Smooth muscle cell (in vitro differentiated cells): Measurements from ENCODE around the gene ALDH1L1. TPM values are rescaled to one million over a fixed set of nuclear protein-coding genes. Genes with fewer than 3 reads are reported as not detected.

Source experiments
- DNase-seq: peaks from one replicate; lab custom pipeline; 2025; ENCODE audit not compliant: unreplicated experiment; lab: John Stamatoyannopoulos, UW
- H2AFZ ChIP-seq: fragments of 200-600 bp; sonication (generic); 2 replicates; pipeline ENCODE4 v1.6.0; 2016; ENCODE audit warnings: antibody characterized with exemption, low read depth, mild to moderate bottlenecking
- H3F3A ChIP-seq: fragments of 200-600 bp; sonication (generic); 2 replicates; pipeline ENCODE4 v1.6.0; 2017; ENCODE audit warnings: antibody characterized with exemption, low read depth
- H3K27ac ChIP-seq: fragments of 200-600 bp; sonication (generic); 2 replicates; pipeline ENCODE4 v1.5.1; 2016; ENCODE audit warnings: low read depth, mild to moderate bottlenecking
- H3K27me3 ChIP-seq: fragments of 200-600 bp; sonication (generic); 2 replicates; pipeline ENCODE4 v1.6.1; 2016; ENCODE audit warnings: low read depth, mild to moderate bottlenecking
- H3K36me3 ChIP-seq: fragments of 200-600 bp; sonication (generic); 2 replicates; pipeline ENCODE4 v1.5.1; 2016; ENCODE audit warnings: low read depth
- H3K4me1 ChIP-seq: fragments of 200-600 bp; sonication (generic); 2 replicates; pipeline ENCODE4 v1.5.1; 2016; ENCODE audit warnings: low read depth
- H3K4me2 ChIP-seq: fragments of 200-600 bp; sonication (generic); 2 replicates; pipeline ENCODE4 v1.6.0; 2016; ENCODE audit warnings: mild to moderate bottlenecking
- H3K4me3 ChIP-seq: fragments of 200-600 bp; sonication (generic); 2 replicates; pipeline ENCODE4 v1.5.1; 2016; ENCODE audit warnings: mild to moderate bottlenecking
- H3K79me2 ChIP-seq: fragments of 200-600 bp; sonication (generic); 2 replicates; pipeline ENCODE4 v1.6.0; 2016; ENCODE audit warnings: low read depth, mild to moderate bottlenecking
- H3K9ac ChIP-seq: fragments of 200-600 bp; sonication (generic); 2 replicates; pipeline ENCODE4 v1.6.0; 2016; ENCODE audit warnings: low read depth
- H3K9me3 ChIP-seq: fragments of 200-600 bp; sonication (generic); replicated peaks from 2 replicates; pipeline ENCODE4 v1.5.1; 2016; ENCODE audit warnings: low read depth
- H4K20me1 ChIP-seq: fragments of 200-600 bp; sonication (generic); 2 replicates; pipeline ENCODE4 v1.6.0; 2016; ENCODE audit warnings: low read depth
- CTCF ChIP-seq: fragments of 200-600 bp; sonication (generic); IDR thresholded peaks from 2 replicates; pipeline ENCODE4 v1.5.1; 2017; ENCODE audit warnings: borderline replicate concordance, mild to moderate bottlenecking, antibody characterized with exemption; ENCODE audit not compliant: insufficient read depth, poor library complexity, severe bottlenecking
- WGBS: methylation state at CpG from one replicate; pipeline ENCODE4 v1.1.7; 2016; ENCODE audit warnings: low lambda C conversion rate; 5-methylcytosine and 5-hydroxymethylcytosine counted together
- polyA plus RNA-seq: library from polyadenylated mRNA; unstranded; fragments of >200 nt; fragmentation: Nextera tagmentation; extraction: Ambion mirVana; gene quantifications from 2 replicates; pipeline ENCODE4 v1.2.1, GENCODE V29; 2016
- total RNA-seq: library from RNA; depleted of rRNA; stranded (reverse); fragments of >200 nt; gene quantifications from 2 replicates; pipeline ENCODE4 v1.2.3, GENCODE V29; 2014

ALDH1L1 gene
- total and polyA plus RNA-seq, 2 experiments from 2014 or later: 0.48 TPM; not detected in 1

GRCh38 chr3:126130981-126131745 lies 49.2 kb downstream of the ALDH1L1 start:
- no peak for TF ChIP-seq CTCF
- no peaks in the 10 kb centered on the region for H3K4me1 ChIP-seq
- no peak overlapping the region for H3K4me3 ChIP-seq
- no peaks in the 10 kb centered on the region for H3K9me3 ChIP-seq
- no peak for DNase-seq
- no peak overlapping the region for H3K9ac ChIP-seq
- H3K36me3 ChIP-seq: no peaks in the 10 kb centered on the region
- no peak overlapping the region for H2AFZ ChIP-seq
- no peaks in the 10 kb centered on the region for H4K20me1 ChIP-seq
- H3F3A ChIP-seq: no peaks in the 10 kb centered on the region
- no peak overlapping the region for H3K4me2 ChIP-seq
- H3K79me2 ChIP-seq: no peaks in the 10 kb centered on the region
- H3K27ac ChIP-seq: no peak overlapping the region
- no peaks in the 10 kb centered on the region for H3K27me3 ChIP-seq
- 91% methylated on average over 19 of the region's 19 CpGs for WGBS

DNA sequence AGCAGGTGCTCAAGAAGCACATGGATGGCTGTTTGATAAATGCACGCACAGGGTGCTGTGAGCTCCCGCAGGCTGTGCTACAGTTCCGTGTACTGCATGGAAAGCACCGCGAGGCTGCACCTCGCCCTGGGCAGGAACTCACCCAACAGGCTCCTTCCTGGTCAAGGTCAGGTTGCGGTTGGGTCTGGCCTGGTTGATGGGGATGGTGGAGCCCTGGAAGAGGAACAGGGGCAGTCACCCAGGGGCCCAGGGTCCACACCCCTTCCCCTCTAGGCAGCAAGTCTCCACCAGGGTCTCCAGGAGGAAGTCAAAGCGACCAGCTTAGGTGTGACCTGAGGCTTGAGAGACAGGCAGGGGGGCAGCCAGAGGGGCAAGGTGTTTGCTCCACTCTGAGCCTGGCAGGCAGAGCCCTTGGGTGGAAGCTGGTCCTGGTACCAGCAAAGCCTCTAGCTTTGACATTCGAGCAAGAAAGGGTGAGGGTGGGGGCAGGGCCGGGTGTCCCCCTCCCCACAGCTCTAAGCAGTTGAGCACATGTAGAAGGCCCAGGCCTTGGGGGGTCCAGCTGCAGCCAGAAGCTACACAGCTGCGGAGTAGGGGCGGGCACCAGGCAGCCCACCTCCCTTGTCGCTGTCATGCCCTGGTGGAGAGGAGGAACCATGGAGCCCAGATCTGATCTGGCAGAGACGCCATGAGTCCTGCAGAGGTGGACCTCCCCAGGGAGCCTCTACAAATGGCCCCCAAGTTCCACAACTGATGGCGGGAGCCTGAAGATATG lies 50.1 kb downstream of the ALDH1L1 start:
- no peaks in the 10 kb centered on the region for H3K79me2 ChIP-seq
- no peaks in the 10 kb centered on the region for H3F3A ChIP-seq
- H2AFZ ChIP-seq: no peak overlapping the region
- 84% methylated on average over 15 of the region's 15 CpGs for whole genome bisulfite sequencing
- H3K4me2 ChIP-seq: no peak overlapping the region
- no peak overlapping the region for H3K9ac ChIP-seq
- DNase-seq: no peak
- no peaks in the 10 kb centered on the region for H4K20me1 ChIP-seq
- no peak overlapping the region for H3K4me3 ChIP-seq
- H3K27ac ChIP-seq: no peak overlapping the region
- H3K4me1 ChIP-seq: no peaks in the 10 kb centered on the region
- no peaks in the 10 kb centered on the region for H3K36me3 ChIP-seq
- H3K27me3 ChIP-seq: no peaks in the 10 kb centered on the region
- no peaks in the 10 kb centered on the region for H3K9me3 ChIP-seq
- TF ChIP-seq CTCF: no peak

DNA sequence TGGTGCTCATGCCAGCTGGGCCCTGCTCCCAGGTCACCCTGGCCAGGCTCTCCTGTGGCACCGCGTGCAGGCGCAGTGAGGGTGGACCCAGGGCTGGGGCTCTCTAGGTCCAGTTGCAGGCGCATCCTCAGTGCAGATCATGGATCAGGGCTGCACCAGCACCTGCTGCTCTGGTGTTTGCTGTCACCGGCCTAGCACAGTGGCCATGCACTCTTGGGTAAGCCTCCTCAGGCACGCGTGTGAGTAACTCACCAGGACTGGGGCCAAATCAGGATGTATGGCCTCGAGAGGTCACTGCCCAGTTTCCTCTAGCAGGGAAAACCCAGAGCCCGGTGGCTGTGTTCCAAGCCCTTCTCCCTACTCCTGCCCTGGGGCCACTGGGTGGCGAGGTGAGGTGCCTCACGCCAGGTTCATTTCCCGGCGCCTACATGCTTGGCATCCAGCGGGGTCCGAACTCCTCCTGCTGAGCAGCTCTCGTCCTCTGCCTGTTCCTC lies 50.9 kb downstream of the ALDH1L1 start:
- H3K27ac ChIP-seq: no peak overlapping the region
- no peak overlapping the region for H3K4me2 ChIP-seq
- no peak for DNase-seq
- TF ChIP-seq CTCF: no peak
- H3K4me1 ChIP-seq: no peaks in the 10 kb centered on the region
- H2AFZ ChIP-seq: no peak overlapping the region
- no peak overlapping the region for H3K4me3 ChIP-seq
- H3K27me3 ChIP-seq: no peaks in the 10 kb centered on the region
- no peaks in the 10 kb centered on the region for H3K36me3 ChIP-seq
- H4K20me1 ChIP-seq: no peaks in the 10 kb centered on the region
- H3K79me2 ChIP-seq: no peaks in the 10 kb centered on the region
- H3K9me3 ChIP-seq: no peaks in the 10 kb centered on the region
- no peak overlapping the region for H3K9ac ChIP-seq
- WGBS: 88% methylated on average over 16 of the region's 16 CpGs
- H3F3A ChIP-seq: no peaks in the 10 kb centered on the region
